LNCaP clone FGC (cell line): ENCODE results near the gene LRP5.

Experiments used
- DNase-seq: peaks from one replicate; pipeline ENCODE4 v3.0.0-alpha.2; 2011; ENCODE audit warnings: low read depth
- H3K4me3 ChIP-seq: 2 replicates; pipeline ENCODE4 v1.5.1; 2011; ENCODE audit warnings: mild to moderate bottlenecking, low read depth, low read length, control low read depth
- CTCF ChIP-seq: IDR thresholded peaks from 2 replicates; pipeline ENCODE4 v1.5.1; 2012; ENCODE audit warnings: mild to moderate bottlenecking; ENCODE audit not compliant: control insufficient read depth, insufficient read depth; ENCODE audit errors: extremely low read depth

The LRP5 gene

DNA sequence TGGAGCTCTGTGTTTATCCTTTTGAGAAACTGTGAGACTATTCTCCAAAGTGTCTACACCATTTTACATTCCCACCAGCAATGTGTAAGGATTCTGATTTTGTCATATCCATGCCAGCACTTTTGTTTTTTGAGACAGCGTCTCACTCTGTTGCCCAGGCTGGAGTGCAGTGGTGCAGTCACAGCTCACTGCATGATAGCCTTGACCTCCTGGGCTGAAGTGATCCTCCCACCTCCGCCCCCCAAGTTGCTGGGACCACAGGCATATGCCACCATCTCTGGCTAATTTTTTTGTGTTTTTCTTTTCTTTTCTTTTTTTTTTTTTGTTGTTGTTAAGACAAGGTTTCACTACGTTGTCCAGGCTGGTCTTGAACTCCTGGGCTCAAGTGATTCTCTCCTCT is 183.5 kb downstream of the LRP5 start:
- no peak for TF ChIP-seq CTCF
- no peak for DNase-seq
- no peak overlapping the region for H3K4me3 ChIP-seq

GRCh38 chr11:68497761-68498160 is 185.4 kb downstream of the LRP5 start:
- no peak overlapping the region for H3K4me3 ChIP-seq
- DNase-seq = no peak
- no peak for TF ChIP-seq CTCF

DNA sequence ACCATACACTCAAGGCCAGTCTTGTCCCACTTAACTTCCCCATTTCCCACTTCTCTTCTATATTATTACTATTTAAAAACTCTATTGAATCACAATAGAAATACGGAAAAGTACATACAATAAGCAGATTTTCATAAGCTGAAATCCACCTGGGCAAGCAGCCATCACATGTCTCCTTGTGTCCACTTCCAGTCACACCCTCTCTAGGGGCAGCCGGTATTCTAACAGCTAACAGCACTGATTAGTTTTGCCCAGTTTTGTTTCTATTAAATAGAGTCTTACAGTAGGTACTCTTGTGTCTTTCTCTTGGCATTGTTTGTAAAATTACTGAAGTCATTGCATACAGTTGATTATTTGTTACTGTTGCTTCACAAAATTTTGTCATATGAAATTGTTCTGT is 185.9 kb downstream of the LRP5 start:
- no peak for TF ChIP-seq CTCF
- H3K4me3 ChIP-seq = no peak overlapping the region
- peak; percentile 53 for DNase-seq
